Upper lobe of left lung (tissue), 4 donors: ENCODE data around the gene TERT.

ENCODE experiments used
- CTCF ChIP-seq, 6 experiments: fragments of 450-650 bp in 4 of 6; fragments of 200-600 bp in 2 of 6; sonication (generic) in 2 of 6; IDR thresholded peaks; one replicate each; pipeline ENCODE4 v1.5.1; 2016 to 2019; ENCODE audit warnings: antibody characterized with exemption in 6 of 6
- POLR2A ChIP-seq, 4 donors: fragments of 450-650 bp; IDR thresholded peaks; one replicate each; pipeline ENCODE4 v1.5.1; 2016 to 2017; ENCODE audit warnings: antibody characterized with exemption in 4 of 4, mild to moderate bottlenecking in 2 of 4

- TF ChIP-seq POLR2A (IDR thresholded peaks at IDR 0.05) (no peak), CTCF (IDR thresholded peaks at IDR 0.05) (no peak)
Observed at GRCh38 chr5:1294206-1294834, 548 bp downstream of the TERT start.
